GM18907 (cell line): ENCODE data around the gene CITED2.
"Not testable (repeated sequence)": the region's sequence is repeated elsewhere in the genome, so short reads cannot be mapped to it uniquely, and the experiment has no call there.

Experiments used
- ATAC-seq: cut with Tn5 transposase; IDR thresholded peaks from one replicate; pipeline ENCODE4 v1.9.1; 2021; ENCODE audit warnings: mild to moderate bottlenecking, moderate library complexity; ENCODE audit not compliant: unreplicated experiment

The CITED2 gene, protein sequence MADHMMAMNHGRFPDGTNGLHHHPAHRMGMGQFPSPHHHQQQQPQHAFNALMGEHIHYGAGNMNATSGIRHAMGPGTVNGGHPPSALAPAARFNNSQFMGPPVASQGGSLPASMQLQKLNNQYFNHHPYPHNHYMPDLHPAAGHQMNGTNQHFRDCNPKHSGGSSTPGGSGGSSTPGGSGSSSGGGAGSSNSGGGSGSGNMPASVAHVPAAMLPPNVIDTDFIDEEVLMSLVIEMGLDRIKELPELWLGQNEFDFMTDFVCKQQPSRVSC

GRCh38 chr6:139374357-139375225, at the start of gene CITED2:
Gene CITED2 (minus strand): TSS chr6:139374648. CDS start chr6:139373944, 704 bp downstream.
- peak; percentile 80 for ATAC-seq

- ATAC-seq = no peak
Observed at GRCh38 chr6:139423037-139423703, 48.7 kb upstream of the CITED2 start.

DNA sequence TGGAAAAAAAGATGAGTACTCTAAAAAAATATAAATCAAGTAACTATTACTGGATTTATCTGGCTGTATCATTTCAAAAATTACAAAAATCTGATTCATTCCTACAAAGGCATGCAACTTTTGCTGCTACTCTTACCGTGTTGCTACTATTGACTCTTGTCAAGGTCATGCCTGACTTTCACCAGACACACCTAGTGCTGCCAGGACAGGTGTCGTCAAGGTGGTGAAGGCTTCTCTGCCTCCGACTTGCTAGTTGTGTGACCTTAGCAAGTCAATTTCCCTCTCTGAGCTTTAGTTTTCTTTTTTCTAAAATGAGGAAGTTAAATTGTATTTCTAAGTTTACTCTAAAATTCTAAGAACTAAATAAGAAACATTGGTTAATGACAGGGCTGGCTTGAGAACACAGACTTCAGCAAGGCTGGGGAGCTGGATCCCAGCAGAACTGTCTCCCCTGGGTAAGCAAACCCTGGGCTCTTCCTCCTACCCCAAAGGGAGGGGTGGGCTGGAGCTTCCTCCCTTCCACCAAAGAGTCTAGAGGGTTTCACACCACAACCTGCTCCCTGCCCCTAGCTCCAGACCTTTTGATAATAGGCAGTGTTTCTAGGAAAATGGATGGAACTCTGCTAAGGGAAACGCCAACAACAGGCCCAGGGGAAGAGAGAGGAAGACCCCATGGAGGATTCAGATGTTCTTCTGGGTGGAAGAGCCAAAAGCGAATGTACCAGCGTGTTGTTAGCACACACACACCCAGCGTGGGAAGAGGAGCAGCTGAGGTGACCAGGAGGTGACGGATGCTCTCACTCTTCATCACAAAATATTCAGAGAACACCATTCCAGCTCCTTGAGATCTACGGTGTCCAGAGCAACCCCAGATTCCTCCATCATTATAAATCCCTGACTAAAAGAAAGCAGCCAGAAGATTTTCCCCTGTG, 47.9 kb upstream of the CITED2 start:
- ATAC-seq = no peak

- no peak for ATAC-seq
Observed at GRCh38 chr6:139418481-139419132, 44.2 kb upstream of the CITED2 start.

GRCh38 chr6:139416146-139416545, 41.7 kb upstream of the CITED2 start:
- ATAC-seq = no peak

GRCh38 chr6:139415365-139415764, 40.9 kb upstream of the CITED2 start:
- ATAC-seq = no peak

DNA sequence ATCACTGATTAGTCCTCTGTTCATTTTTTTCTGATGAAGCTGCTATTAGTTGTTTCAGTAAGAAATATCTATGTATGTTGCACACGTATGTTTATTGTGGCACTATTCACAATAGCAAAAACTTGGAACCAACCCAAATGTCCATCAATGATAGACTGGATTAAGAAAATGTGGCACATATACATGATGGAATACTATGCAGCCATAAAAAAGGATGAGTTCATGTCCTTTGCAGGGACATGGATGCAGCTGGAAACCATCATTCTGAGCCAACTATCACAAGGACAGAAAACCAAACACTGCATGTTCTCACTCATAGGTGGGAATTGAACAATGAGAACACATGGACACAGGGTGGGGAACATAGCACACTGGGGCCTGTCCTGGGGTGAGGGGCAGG, 37.7 kb upstream of the CITED2 start:
- ATAC-seq = not testable (repeated sequence)

- ATAC-seq = no peak
Observed at GRCh38 chr6:139409026-139409425, 34.6 kb upstream of the CITED2 start.

GRCh38 chr6:139407718-139408222, 33.3 kb upstream of the CITED2 start:
- no peak for ATAC-seq

GRCh38 chr6:139406577-139407343, 32.3 kb upstream of the CITED2 start:
- no peak for ATAC-seq

- no peak for ATAC-seq
Observed at GRCh38 chr6:139402876-139403386, 28.5 kb upstream of the CITED2 start.

GRCh38 chr6:139398658-139399057, 24.2 kb upstream of the CITED2 start:
- no peak for ATAC-seq

DNA sequence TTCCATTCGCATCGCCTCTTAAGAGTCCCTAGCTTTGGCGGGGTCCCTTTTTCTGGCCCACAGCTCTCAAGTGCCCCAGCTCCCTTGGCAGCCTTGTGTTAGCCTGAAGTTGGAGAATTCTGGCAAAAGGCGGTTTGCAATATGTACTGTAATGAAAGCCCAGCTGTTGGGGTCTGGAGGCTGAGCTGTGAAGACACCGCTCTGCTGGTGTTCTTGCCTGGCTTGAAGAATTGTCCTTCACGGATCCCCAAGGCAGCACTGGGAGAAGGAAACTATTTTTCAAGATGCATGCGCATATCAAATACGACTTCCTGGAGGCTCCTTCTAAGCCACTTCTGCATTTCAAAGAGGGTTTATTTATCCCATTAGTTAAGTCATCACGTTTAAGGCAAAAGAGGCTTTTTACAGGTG, 21.4 kb upstream of the CITED2 start:
- ATAC-seq = no peak

- ATAC-seq = no peak
Observed at GRCh38 chr6:139395371-139395770, 20.9 kb upstream of the CITED2 start.

DNA sequence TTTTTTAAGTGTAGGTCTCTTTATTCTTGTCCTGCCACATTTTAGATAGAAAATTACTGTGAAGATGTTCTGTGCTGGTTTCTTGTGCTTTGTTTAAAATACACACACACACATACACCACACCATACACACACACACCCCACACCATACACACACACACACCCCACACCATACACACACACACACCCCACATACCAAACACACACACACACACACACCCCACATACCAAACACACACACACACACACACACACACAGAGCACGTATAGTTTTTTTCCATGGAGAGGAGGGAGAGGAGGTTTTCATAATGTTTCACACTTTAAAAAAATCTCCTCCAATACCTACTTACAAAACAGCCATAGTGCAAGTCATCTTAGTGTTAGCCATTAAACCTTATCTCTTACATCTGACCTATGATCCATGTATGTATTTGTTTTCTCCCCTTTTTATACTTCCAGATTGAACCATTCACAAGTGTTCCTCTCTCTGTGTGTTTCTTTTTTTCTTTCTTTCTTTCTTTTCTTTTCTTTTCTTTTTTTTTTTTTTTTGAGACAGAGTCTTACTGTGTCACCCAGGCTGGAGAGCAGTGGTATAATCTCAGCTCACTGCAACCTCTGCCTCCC, 19.7 kb upstream of the CITED2 start:
- ATAC-seq = no peak

DNA sequence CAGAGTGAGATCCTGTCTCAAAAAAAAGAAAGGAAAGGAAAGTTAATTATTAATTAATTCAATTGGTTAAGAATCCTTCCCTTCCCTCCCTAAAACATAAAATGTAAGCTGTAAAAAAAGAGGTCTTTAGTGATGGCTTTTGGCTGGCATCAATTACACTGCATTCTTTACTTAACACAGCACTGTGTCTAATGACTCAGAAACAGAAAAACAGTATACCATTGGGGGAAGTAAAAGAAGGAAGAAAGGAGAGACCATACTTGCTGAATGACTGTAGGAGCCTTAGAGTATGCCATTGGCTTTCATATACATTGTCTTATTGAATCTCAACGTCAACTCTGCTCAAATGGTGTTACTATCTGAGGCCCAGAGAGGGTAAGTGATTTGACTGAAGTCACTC, 18.3 kb upstream of the CITED2 start:
- ATAC-seq = peak; percentile 100

DNA sequence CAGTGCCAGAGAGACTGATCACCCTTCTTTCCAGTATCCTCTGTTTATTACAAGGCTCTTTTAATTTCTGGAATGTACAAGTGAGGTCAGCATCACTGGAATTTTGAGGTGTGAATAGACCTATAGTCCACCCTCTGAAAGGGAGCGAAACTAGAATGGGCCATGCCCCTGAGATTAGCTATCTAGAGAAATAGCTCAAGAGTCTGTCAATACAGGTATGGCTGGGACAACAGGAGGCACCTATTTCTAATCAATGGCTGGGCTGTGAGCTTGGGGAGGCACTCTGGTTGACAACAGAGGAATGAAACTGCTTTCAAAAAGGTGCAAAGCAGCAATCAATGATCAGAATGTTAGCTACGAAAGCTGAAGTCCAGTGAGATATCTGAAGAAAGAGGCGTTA, 17.3 kb upstream of the CITED2 start:
- no peak for ATAC-seq

DNA sequence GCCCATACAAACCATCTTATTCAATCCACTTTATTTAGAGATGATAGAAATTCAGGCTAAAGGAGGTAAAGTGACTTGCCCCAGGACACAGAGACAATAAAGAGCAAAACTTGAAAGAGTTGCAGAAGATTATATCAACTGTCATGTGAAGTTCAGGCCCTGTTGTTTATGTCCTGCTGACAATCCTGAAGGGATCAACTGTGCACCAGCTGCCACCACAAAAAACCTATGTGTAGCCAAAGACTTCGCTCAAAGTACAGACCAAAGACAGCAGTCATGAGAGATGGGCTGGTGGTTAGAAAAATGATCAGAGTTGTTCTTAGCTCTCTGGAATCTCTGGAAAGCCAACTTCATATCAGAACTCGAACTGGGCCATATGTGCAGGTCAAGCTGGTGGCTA, 16.0 kb upstream of the CITED2 start:
- no peak for ATAC-seq
